IPS-NIHi7 (cell line): ENCODE results near the gene ERC2.

ENCODE experiments used
- DNase-seq: peaks from one replicate; pipeline ENCODE4 v3.0.0; 2012; ENCODE audit warnings: mixed read lengths; ENCODE audit errors: extremely low spot score

ERC2 gene

GRCh38 chr3:55477306-55478303 is 990.7 kb downstream of the ERC2 start:
- no peak for DNase-seq

- no peak for DNase-seq
Observed at GRCh38 chr3:55476515-55476914, 991.8 kb downstream of the ERC2 start.

DNA sequence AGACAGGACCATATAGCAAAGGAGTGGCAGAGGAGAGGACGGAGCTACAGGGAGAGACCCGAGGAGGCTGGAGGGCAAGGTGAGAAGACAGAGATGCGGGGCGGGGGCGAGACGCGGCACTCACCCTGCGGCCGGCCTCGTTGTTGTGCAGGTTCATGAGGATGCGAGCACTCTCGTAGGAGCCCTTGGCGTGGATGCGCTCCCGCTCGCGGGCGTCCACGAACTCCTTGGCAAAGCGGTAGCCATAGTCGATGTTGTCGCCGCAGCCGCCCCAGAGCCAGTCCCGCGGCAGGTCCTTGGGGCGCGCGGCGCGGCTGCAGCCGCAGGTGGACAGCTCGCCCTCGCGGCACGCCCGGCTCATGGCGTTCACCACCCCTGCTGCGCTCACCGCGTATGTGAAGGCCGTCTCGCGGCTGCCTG is 994.0 kb downstream of the ERC2 start:
- no peak for DNase-seq

GRCh38 chr3:55473788-55474187 is 994.5 kb downstream of the ERC2 start:
- DNase-seq: no peak

GRCh38 chr3:55471522-55472280 is 996.6 kb downstream of the ERC2 start:
- no peak for DNase-seq

GRCh38 chr3:55471084-55471483 is 997.2 kb downstream of the ERC2 start:
- DNase-seq: no peak

GRCh38 chr3:55469957-55470526 is 998.2 kb downstream of the ERC2 start:
- no peak for DNase-seq

DNA sequence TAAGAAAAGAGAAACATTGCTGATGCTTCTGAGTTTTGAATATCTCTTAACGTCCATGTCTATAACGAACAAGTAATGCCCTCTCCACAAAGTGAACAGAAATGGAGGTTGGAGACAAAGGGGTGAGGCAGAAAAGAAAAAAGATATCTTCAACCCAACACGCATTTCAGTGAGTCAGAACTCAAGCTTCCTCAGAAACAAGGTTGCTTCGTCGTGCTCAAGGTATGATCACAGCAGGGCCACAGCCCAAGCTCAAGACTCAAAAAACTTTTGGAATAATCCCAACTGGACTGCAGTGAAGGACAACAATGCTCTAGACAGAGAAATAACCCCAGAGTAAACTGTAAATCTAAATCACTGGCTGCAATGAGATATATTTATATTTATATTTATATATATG is 1000.0 kb downstream of the ERC2 start:
- DNase-seq: no peak

DNA sequence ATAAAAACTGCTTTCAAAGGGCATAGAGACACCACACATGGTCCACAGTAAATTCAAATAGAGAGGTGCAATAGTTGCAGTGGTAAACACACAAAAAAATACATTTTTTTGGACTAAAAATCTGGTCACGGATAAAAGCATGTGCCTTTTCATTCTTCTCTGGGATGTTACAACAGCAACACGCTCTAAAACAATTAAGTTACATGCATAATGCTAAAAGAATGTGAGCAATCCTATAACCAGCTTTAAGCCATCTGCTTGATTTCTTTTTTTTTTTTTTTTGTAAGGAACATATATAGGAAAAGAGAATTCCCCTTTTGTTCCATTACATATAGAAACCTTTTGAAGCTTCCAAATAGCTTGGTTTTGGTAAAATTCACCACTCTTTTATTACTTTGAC is 1001.2 kb downstream of the ERC2 start:
- DNase-seq: no peak

GRCh38 chr3:55466526-55466925 is 1001.7 kb downstream of the ERC2 start:
- DNase-seq: no peak

- DNase-seq: no peak
Observed at GRCh38 chr3:55461896-55462295, 1006.4 kb downstream of the ERC2 start.

DNA sequence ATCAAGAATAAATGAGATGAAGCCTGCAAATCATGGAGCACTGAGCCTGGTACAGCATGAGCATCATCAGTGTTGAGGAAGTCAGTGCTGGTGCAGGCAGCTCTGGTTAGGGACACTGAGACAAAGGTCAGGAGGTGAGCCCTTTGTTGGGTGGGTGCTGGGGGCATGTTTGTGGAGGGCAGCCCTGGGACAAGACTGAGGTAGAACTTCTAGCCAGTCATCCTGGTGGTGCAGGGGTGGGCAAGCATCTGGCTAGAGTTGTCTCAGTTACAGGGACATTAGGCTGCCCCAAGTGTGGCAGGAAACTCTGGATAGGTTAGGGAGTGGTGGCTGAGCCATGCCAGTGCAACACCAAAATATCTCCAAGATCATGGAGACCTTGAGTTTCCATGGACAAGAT is 1008.4 kb downstream of the ERC2 start:
- DNase-seq: no peak
